ENCODE measurements around the gene PHLPP1.
"Not testable (repeated sequence)": the region's sequence is repeated elsewhere in the genome, so short reads cannot be mapped to it uniquely, and the experiment has no call there.

Gene PHLPP1

GRCh38 chr18:62717925-62718800 lies 2.8 kb downstream of the PHLPP1 start:
- DNase-seq, result no peak

- DNase-seq, result no peak
Observed at GRCh38 chr18:62720048-62720447, 4.7 kb downstream of the PHLPP1 start.

GRCh38 chr18:62720766-62721613 lies 5.6 kb downstream of the PHLPP1 start:
- no peak for DNase-seq

GRCh38 chr18:62721839-62722795 lies 6.8 kb downstream of the PHLPP1 start:
- DNase-seq, result no peak

- DNase-seq, result no peak
Observed at GRCh38 chr18:62723666-62724281, 8.4 kb downstream of the PHLPP1 start.

- no peak for DNase-seq
Observed at GRCh38 chr18:62725896-62726295, 10.6 kb downstream of the PHLPP1 start.

GRCh38 chr18:62728254-62728653 lies 12.9 kb downstream of the PHLPP1 start:
- DNase-seq, result no peak

GRCh38 chr18:62729487-62730386 lies 14.4 kb downstream of the PHLPP1 start:
- DNase-seq, result no peak

- no peak for DNase-seq
Observed at GRCh38 chr18:62730941-62731340, 15.6 kb downstream of the PHLPP1 start.

- no peak for DNase-seq
Observed at GRCh38 chr18:62732617-62733016, 17.3 kb downstream of the PHLPP1 start.

- no peak for DNase-seq
Observed at GRCh38 chr18:62734290-62734689, 18.9 kb downstream of the PHLPP1 start.

GRCh38 chr18:62735387-62735786 lies 20.0 kb downstream of the PHLPP1 start:
- no peak for DNase-seq

GRCh38 chr18:62736077-62736855 lies 20.9 kb downstream of the PHLPP1 start:
- no peak for DNase-seq

- no peak for DNase-seq
Observed at GRCh38 chr18:62737241-62737873, 22.0 kb downstream of the PHLPP1 start.

GRCh38 chr18:62738639-62739038 lies 23.3 kb downstream of the PHLPP1 start:
- DNase-seq, result no peak

GRCh38 chr18:62739911-62740310 lies 24.6 kb downstream of the PHLPP1 start:
- no peak for DNase-seq

- not testable (repeated sequence) for DNase-seq
Observed at GRCh38 chr18:62740650-62741049, 25.3 kb downstream of the PHLPP1 start.

- DNase-seq, result no peak
Observed at GRCh38 chr18:62741118-62741566, 25.8 kb downstream of the PHLPP1 start.

GRCh38 chr18:62741584-62741983 lies 26.2 kb downstream of the PHLPP1 start:
- DNase-seq, result no peak

All from activated CD4-positive, alpha-beta T cell treated with anti-CD3 and anti-CD28 coated beads, Interleukin-2, amount 50 U/mL, for 4 hours (primary cell).